ENCODE results near the gene KIAA1549.

Gene KIAA1549

GRCh38 chr7:138796038-138796615 lies 185.1 kb downstream of the KIAA1549 start:
- H3K27ac ChIP-seq = no peak overlapping the region
- no peak overlapping the region for H3K4me3 ChIP-seq

DNA sequence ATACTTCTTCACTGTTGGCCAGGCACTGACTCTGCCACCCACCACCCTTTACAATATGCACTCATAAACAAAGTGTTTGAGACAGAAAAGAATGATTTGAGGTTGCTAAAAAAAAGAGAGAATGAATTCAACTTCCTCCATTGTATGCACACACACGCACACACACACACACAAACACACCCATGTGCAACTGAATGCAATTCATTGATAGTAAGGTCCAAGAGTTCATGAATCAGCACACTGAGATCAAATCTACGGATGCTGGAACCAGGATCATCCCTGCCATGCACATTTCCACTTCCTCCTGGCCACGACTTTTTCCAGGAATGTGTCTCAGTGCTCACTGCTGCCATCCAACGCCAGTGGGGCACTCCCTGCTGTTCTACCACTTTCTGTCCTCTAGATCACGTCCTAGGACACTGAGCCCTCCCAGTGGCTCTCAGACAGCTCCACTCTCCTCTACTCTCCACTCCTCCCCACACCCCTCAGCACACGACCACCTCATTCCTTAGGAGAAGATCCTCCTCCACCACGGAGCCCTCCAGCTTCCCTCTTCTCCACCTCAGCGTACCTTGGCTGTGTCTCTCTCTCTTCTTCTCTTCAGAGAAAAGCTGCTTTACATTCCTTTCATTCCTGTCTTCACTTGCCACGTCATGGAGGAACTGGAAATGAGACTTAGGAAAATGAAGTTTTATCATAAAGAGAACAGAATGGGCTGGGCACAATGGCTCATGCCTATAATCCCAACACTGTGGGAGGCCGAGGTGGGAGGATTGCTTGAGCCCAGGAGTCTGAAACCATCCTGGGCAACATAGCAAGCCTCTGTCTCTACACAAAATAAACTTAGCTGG lies 195.4 kb downstream of the KIAA1549 start:
- no peak overlapping the region for H3K4me3 ChIP-seq
- no peak overlapping the region for H3K27ac ChIP-seq

DNA sequence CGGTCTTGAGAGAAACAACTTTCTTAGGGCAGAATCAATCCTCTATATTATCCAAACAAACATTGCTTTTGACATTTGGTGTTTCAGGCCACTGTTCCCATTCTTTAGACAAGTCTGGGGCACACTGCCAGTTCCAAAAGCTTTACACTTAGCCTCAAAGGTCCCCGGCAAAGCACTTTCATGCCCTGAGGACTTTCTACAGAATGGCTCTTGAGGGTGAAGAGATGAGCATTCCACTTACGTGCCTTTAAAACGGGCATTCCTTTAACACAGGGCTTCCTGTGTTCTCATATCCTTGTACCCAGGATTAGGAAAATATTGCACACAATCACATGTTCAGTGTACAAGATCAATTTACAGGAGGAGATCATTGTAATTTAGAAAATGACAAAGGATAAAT lies 196.5 kb downstream of the KIAA1549 start:
- Histone ChIP-seq H3K27ac (no peak overlapping the region), H3K4me3 (no peak overlapping the region)

Data from skin epidermis (tissue), 12 donors.